ENCODE data around the gene LDLRAD4.

Gene LDLRAD4

DNA sequence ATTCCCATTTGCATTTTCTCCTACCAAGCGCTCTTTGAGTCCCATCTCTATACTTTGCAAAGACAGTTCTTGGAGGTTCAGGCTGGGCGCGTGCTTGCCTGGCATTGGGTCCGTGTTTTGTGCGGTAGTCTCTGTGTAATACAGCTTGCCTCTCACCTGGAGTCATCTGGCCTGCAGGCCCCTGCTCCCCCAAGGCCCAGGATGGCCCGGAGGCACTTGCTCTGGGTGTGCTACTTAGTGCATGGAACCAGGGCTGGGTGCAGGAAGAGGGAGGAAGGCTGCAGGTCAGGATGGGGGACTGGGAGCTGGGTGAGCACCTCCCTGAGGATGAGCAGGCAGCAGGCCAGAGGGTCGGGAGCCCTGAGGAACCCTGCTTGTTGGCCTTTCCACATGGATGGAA, 220.9 kb downstream of the LDLRAD4 start (continued):
- no peak for TF ChIP-seq OSR1 (CRISPR knock-in tag; IDR thresholded peaks at IDR 0.05)
- TF ChIP-seq, protein P1, sequence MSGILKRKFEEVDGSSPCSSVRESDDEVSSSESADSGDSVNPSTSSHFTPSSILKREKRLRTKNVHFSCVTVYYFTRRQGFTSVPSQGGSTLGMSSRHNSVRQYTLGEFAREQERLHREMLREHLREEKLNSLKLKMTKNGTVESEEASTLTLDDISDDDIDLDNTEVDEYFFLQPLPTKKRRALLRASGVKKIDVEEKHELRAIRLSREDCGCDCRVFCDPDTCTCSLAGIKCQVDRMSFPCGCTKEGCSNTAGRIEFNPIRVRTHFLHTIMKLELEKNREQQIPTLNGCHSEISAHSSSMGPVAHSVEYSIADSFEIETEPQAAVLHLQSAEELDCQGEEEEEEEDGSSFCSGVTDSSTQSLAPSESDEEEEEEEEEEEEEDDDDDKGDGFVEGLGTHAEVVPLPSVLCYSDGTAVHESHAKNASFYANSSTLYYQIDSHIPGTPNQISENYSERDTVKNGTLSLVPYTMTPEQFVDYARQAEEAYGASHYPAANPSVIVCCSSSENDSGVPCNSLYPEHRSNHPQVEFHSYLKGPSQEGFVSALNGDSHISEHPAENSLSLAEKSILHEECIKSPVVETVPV (CRISPR knock-in tag; IDR thresholded peaks at IDR 0.05) = no peak
- TF ChIP-seq CREB5 (CRISPR knock-in tag; IDR thresholded peaks at IDR 0.05; ENCODE audit: low read depth) = no peak

- no peak for TF ChIP-seq ZFP30 (CRISPR knock-in tag; IDR thresholded peaks at IDR 0.05)
- TF ChIP-seq TCF4 (CRISPR knock-in tag; IDR thresholded peaks at IDR 0.05; ENCODE audit: borderline replicate concordance) = no peak
- no peak for TF ChIP-seq GLIS3 (CRISPR knock-in tag; IDR thresholded peaks at IDR 0.05)
- TF ChIP-seq, protein P1 (CRISPR knock-in tag; IDR thresholded peaks at IDR 0.05) = no peak
- no peak for TF ChIP-seq CREB5 (CRISPR knock-in tag; IDR thresholded peaks at IDR 0.05; ENCODE audit: low read depth)
- TF ChIP-seq RARB (CRISPR knock-in tag; IDR thresholded peaks at IDR 0.05) = no peak
- no peak for TF ChIP-seq OSR1 (CRISPR knock-in tag; IDR thresholded peaks at IDR 0.05)
- ATAC-seq = no peak
These were observed 222.0 kb downstream of the LDLRAD4 start for GRCh38 chr18:13440277-13441248.

DNA sequence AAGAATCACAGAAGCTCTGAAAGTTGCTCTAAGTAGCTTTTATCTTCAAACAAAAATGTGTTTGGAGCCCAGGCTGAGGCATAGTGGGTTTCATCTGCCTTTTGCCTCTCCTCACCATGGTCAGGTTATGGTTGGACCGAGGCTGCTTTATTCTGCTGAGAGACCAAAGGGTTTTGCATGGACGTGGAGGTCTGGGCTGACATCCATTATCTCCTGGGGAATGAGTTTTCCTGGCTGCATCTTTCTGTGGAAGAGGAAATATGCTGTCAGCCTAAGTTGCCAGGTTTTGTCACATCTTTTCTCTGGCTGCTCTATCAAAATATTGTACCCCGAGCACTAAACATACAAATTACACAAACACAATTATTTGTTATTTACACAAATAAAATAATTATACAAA, 223.2 kb downstream of the LDLRAD4 start:
- TF ChIP-seq ZNF70 (CRISPR knock-in tag; IDR thresholded peaks at IDR 0.05) (no peak), SNAI2 (CRISPR knock-in tag; IDR thresholded peaks at IDR 0.05) (no peak), CREB5 (CRISPR knock-in tag; IDR thresholded peaks at IDR 0.05; ENCODE audit: low read depth) (no peak), ESRRG (CRISPR knock-in tag; IDR thresholded peaks at IDR 0.05) (no peak), TCF4 (CRISPR knock-in tag; IDR thresholded peaks at IDR 0.05; ENCODE audit: borderline replicate concordance) (no peak), ARNTL (CRISPR knock-in tag; IDR thresholded peaks at IDR 0.05; ENCODE audit: borderline replicate concordance, low read depth) (no peak), BACH2 (CRISPR knock-in tag; IDR thresholded peaks at IDR 0.05; ENCODE audit: borderline replicate concordance) (no peak), OSR1 (CRISPR knock-in tag; IDR thresholded peaks at IDR 0.05) (no peak), ZNF8 (CRISPR knock-in tag; IDR thresholded peaks at IDR 0.05) (no peak), TSHZ2 (CRISPR knock-in tag; IDR thresholded peaks at IDR 0.05) (no peak), ZFP3 (CRISPR knock-in tag; IDR thresholded peaks at IDR 0.05) (no peak), ZC3H10 (CRISPR knock-in tag; IDR thresholded peaks at IDR 0.05) (no peak), GLIS3 (CRISPR knock-in tag; IDR thresholded peaks at IDR 0.05) (no peak), ZFP30 (CRISPR knock-in tag; IDR thresholded peaks at IDR 0.05) (no peak), PPARA (CRISPR knock-in tag; IDR thresholded peaks at IDR 0.05; ENCODE audit: borderline replicate concordance) (no peak), ZNF565 (CRISPR knock-in tag; conservative IDR thresholded peaks at IDR 0.05; ENCODE audit: low read depth) (no peak)
- TF ChIP-seq, protein P2, sequence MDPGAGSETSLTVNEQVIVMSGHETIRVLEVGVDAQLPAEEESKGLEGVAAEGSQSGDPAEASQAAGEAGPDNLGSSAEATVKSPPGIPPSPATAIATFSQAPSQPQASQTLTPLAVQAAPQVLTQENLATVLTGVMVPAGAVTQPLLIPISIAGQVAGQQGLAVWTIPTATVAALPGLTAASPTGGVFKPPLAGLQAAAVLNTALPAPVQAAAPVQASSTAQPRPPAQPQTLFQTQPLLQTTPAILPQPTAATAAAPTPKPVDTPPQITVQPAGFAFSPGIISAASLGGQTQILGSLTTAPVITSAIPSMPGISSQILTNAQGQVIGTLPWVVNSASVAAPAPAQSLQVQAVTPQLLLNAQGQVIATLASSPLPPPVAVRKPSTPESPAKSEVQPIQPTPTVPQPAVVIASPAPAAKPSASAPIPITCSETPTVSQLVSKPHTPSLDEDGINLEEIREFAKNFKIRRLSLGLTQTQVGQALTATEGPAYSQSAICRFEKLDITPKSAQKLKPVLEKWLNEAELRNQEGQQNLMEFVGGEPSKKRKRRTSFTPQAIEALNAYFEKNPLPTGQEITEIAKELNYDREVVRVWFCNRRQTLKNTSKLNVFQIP (CRISPR knock-in tag; IDR thresholded peaks at IDR 0.05; ENCODE audit: borderline replicate concordance, low read depth) = no peak
- TF ChIP-seq, protein P3, sequence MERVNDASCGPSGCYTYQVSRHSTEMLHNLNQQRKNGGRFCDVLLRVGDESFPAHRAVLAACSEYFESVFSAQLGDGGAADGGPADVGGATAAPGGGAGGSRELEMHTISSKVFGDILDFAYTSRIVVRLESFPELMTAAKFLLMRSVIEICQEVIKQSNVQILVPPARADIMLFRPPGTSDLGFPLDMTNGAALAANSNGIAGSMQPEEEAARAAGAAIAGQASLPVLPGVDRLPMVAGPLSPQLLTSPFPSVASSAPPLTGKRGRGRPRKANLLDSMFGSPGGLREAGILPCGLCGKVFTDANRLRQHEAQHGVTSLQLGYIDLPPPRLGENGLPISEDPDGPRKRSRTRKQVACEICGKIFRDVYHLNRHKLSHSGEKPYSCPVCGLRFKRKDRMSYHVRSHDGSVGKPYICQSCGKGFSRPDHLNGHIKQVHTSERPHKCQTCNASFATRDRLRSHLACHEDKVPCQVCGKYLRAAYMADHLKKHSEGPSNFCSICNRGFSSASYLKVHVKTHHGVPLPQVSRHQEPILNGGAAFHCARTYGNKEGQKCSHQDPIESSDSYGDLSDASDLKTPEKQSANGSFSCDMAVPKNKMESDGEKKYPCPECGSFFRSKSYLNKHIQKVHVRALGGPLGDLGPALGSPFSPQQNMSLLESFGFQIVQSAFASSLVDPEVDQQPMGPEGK (CRISPR knock-in tag; IDR thresholded peaks at IDR 0.05; ENCODE audit: borderline replicate concordance) = no peak
- ATAC-seq = no peak

Measured in SK-N-SH treated with all-trans-retinoic acid at 6 μM for 48 hours (cell line).